Large intestine (tissue), 3 donors: ENCODE measurements around the gene U2AF1. TPM values are rescaled to one million over a fixed set of nuclear protein-coding genes. Genes with fewer than 3 reads are reported as not detected.
"Not testable (repeated sequence)": the region's sequence is repeated elsewhere in the genome, so short reads cannot be mapped to it uniquely, and the experiment has no call there.

Experiments used
- DNase-seq, 2 donors: peaks; one replicate each; pipeline versions ENCODE4 v3.0.0 to v3.0.0-alpha.2; 2013
- H3K27ac ChIP-seq: one replicate; pipeline ENCODE4 v1.5.1; 2013; ENCODE audit warnings: low read length
- H3K27me3 ChIP-seq: 2 replicates; pipeline ENCODE4 v1.6.1; 2013; ENCODE audit warnings: low read length; ENCODE audit not compliant: control insufficient read depth, insufficient read depth
- H3K36me3 ChIP-seq: 2 replicates; pipeline ENCODE4 v1.6.1; 2013; ENCODE audit warnings: low read length; ENCODE audit not compliant: control insufficient read depth, insufficient read depth
- H3K4me1 ChIP-seq: one replicate; pipeline ENCODE4 v1.6.1; 2013; ENCODE audit warnings: low read length; ENCODE audit not compliant: control insufficient read depth, insufficient read depth
- H3K4me3 ChIP-seq: one replicate; pipeline ENCODE4 v1.5.1; 2013; ENCODE audit warnings: low read length
- H3K9me3 ChIP-seq: one replicate; pipeline ENCODE4 v1.6.1; 2013; ENCODE audit warnings: mild to moderate bottlenecking, low read depth, low read length, moderate library complexity; ENCODE audit not compliant: control insufficient read depth
- WGBS: methylation state at CpG from one replicate; pipeline ENCODE4 v1.1.5; 2013; ENCODE audit warnings: low lambda C conversion rate; ENCODE audit not compliant: insufficient coverage; 5-methylcytosine and 5-hydroxymethylcytosine counted together
- polyA plus RNA-seq: library from polyadenylated mRNA; unstranded; fragments of 120-200 nt; gene quantifications from one replicate; pipeline ENCODE4 v1.2.1, GENCODE V29; 2013

U2AF1 gene
- polyA plus RNA-seq, 1 donor: 52.1 TPM

GRCh38 chr21:43130094-43130493, 22.7 kb upstream of the U2AF1 start:
- no CpG with 5 or more reads among the region's 7 CpGs for WGBS
- not testable (repeated sequence) for H3K4me1 ChIP-seq, H3K36me3 ChIP-seq, H3K27ac ChIP-seq, H3K27me3 ChIP-seq, DNase-seq, H3K9me3 ChIP-seq, H3K4me3 ChIP-seq

- H3K9me3 ChIP-seq, H3K4me3 ChIP-seq, H3K27me3 ChIP-seq, DNase-seq, H3K27ac ChIP-seq, H3K36me3 ChIP-seq, H3K4me1 ChIP-seq: not testable (repeated sequence)
- no CpG with 5 or more reads among the region's 4 CpGs for WGBS
These were observed 8.6 kb upstream of the U2AF1 start for GRCh38 chr21:43115956-43116355.

GRCh38 chr21:43114483-43114882, 7.1 kb upstream of the U2AF1 start:
- H3K4me1 ChIP-seq, H3K36me3 ChIP-seq, H3K4me3 ChIP-seq, H3K27me3 ChIP-seq, H3K9me3 ChIP-seq, H3K27ac ChIP-seq, DNase-seq: not testable (repeated sequence)
- no CpG with 5 or more reads among the region's 6 CpGs for WGBS

DNA sequence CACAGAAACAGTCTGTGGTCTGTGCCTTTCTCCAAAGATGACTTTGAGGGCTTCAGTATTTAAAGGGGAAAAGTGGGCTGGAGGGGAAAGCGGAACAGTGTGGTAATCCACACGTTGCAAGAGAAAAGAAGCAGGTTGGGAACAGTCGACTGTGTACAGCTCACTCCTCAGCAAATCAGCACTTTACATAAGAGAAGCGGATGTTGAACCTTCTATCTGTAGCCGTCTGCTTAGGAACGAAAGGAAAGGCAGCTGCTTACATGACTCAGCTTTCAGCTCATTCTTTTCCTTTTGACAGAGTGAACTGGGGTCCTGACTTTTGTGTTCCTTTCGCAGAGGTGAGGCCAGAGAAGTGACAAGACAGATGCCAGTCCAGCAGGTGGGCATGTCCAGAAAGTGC, 1.6 kb upstream of the U2AF1 start:
- not testable (repeated sequence) for DNase-seq, H3K9me3 ChIP-seq, H3K4me1 ChIP-seq, H3K36me3 ChIP-seq, H3K27ac ChIP-seq, H3K4me3 ChIP-seq, H3K27me3 ChIP-seq
- whole genome bisulfite sequencing: no CpG with 5 or more reads among the region's 7 CpGs

DNA sequence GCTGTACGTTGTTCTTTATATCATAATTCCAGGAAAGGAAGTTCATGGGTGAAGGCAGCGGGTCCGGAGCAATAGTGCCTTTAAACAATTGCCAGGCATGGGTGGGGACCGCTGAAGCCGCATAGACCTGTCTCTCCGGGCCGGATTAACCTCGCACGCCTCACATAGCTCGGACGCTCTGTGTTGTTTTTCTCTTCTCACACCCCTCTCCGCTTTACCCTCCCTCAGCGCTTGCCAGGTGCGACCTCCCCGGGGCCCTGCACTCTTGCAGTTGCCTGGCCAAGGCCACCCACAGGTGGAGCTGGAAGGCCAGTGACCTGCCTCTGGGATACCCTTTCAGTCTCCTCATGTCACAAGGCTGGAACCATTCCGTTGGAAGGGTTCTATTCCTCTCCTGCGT, 807 bp upstream of the U2AF1 start:
- H3K27ac ChIP-seq, H3K4me3 ChIP-seq, H3K9me3 ChIP-seq, H3K27me3 ChIP-seq, H3K36me3 ChIP-seq, H3K4me1 ChIP-seq, DNase-seq: not testable (repeated sequence)
- WGBS: no CpG with 5 or more reads among the region's 17 CpGs

DNA sequence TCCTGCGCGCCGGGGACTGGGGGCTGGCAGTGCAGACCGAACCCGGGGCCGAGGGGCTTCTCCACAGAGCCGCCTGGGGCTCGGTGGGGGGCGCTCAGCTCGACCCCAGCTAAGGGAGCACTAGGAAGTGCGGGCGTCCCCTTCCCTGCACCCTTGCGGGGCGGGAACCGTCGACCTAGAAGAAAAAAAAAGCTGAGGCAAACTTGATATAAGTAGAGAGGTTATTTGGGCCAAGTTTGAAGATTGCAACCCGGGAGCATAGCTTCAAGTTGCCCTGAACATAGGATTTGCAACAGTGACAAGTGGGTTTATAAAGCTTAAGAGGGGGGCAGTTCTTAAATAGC, 396 bp upstream of the U2AF1 start:
- DNase-seq, H3K27me3 ChIP-seq, H3K36me3 ChIP-seq, H3K4me1 ChIP-seq, H3K9me3 ChIP-seq, H3K4me3 ChIP-seq, H3K27ac ChIP-seq: not testable (repeated sequence)
- no CpG with 5 or more reads among the region's 17 CpGs for WGBS

DNA sequence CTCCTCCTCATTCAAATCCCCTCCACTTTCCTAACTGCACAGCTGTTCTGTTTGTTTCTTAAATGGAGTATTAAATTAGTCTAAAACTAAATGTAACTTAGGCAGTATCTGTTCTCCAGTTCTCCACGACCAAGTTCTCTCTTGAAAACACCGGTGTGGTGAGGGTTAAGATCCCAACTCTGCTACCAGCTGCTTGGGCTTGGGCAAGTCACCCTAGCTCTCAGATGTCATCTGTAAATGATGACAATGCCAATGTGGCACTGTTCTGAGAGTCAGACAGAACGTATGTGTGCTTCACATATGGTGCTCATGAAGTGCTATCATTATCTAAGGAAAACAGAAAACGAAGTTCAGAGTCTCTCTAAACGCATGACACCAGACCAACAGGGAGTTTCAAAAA, 2.7 kb downstream of the U2AF1 start:
- not testable (repeated sequence) for H3K4me3 ChIP-seq, H3K4me1 ChIP-seq, H3K9me3 ChIP-seq, H3K36me3 ChIP-seq, DNase-seq, H3K27me3 ChIP-seq, H3K27ac ChIP-seq
- WGBS: no CpG with 5 or more reads among the region's 5 CpGs

DNA sequence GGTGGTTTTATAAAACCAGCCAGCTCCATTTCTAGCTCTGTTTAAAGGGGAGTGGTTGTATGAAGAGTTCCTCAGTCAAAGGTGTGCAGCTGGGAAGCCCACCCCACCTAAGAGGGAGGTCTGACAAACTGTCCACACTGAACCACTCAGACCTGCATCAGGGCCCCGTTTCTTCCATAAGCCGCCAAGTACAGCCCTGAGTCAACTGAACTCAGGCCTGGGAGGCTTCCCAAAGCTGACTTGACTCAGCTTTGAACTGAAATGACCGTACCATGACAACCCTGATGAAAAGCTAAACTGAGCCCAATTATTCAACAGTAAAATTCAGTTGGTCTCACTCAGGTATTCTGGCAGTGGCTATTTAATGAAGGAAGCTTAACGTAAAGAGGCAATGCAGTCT, 5.1 kb downstream of the U2AF1 start:
- no CpG with 5 or more reads among the region's 4 CpGs for WGBS
- not testable (repeated sequence) for H3K36me3 ChIP-seq, DNase-seq, H3K4me3 ChIP-seq, H3K27ac ChIP-seq, H3K4me1 ChIP-seq, H3K27me3 ChIP-seq, H3K9me3 ChIP-seq

DNA sequence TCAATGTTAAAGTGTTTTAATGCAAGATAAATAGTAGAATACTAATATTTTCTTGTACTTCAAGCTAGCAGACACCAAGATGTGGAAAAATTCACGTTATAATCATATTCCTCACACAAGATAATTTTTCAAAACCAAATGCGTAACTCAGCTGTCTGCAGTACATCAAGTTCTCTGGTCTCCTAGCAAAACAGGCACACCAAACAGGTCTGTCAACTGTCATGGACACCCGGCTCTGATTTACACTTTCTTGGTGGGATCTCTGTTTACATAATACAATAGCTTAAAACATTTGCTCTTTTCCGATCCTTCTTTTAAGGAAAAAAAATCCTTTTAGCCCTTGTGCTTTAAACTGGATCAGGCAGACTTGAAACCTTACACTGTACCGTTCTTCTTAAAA, 5.7 kb downstream of the U2AF1 start:
- H3K4me1 ChIP-seq, H3K27ac ChIP-seq, H3K4me3 ChIP-seq, H3K36me3 ChIP-seq, H3K9me3 ChIP-seq, DNase-seq, H3K27me3 ChIP-seq: not testable (repeated sequence)
- WGBS: no CpG with 5 or more reads among the region's 5 CpGs

GRCh38 chr21:43101000-43101399, 6.4 kb downstream of the U2AF1 start:
- not testable (repeated sequence) for H3K9me3 ChIP-seq, H3K4me1 ChIP-seq, H3K27me3 ChIP-seq, DNase-seq, H3K27ac ChIP-seq, H3K4me3 ChIP-seq, H3K36me3 ChIP-seq
- no CpG with 5 or more reads among the region's 7 CpGs for WGBS

GRCh38 chr21:43091979-43092614, 15.3 kb downstream of the U2AF1 start:
- WGBS: no CpG with 5 or more reads among the region's 16 CpGs
- DNase-seq, H3K4me1 ChIP-seq, H3K27ac ChIP-seq, H3K27me3 ChIP-seq, H3K4me3 ChIP-seq, H3K9me3 ChIP-seq, H3K36me3 ChIP-seq: not testable (repeated sequence)
